Body of pancreas (tissue), 4 donors: ENCODE measurements around the gene E2F1.

Experiments used
- CTCF ChIP-seq, 7 experiments: fragments of 450-650 bp in 4 of 7; fragments of 200-600 bp in 3 of 7; sonication (generic) in 3 of 7; IDR thresholded peaks; one replicate each; pipeline ENCODE4 v1.5.1; 2016 to 2019; ENCODE audit warnings: antibody characterized with exemption in 7 of 7
- POLR2A ChIP-seq, 3 donors: fragments of 450-650 bp; IDR thresholded peaks; one replicate each; pipeline ENCODE4 v1.6.1; 2016; ENCODE audit warnings: antibody characterized with exemption in 3 of 3, mild to moderate bottlenecking in 2 of 3

- TF ChIP-seq CTCF (IDR thresholded peaks at IDR 0.05) (no peak), POLR2A (IDR thresholded peaks at IDR 0.05) (no peak)
Observed at GRCh38 chr20:33697129-33697528, 10.9 kb upstream of the E2F1 start.
